GM21619 (cell line): ENCODE data around the gene ANXA2R.
A peak's percentile ranks its signal among the peaks of the same experiment; 100 is the strongest.
"Not testable (repeated sequence)": the region's sequence is repeated elsewhere in the genome, so short reads cannot be mapped to it uniquely, and the experiment has no call there.

ENCODE experiments used
- ATAC-seq: cut with Tn5 transposase; IDR thresholded peaks from one replicate; pipeline ENCODE4 v1.9.1; 2021; ENCODE audit not compliant: unreplicated experiment

The ANXA2R gene

DNA sequence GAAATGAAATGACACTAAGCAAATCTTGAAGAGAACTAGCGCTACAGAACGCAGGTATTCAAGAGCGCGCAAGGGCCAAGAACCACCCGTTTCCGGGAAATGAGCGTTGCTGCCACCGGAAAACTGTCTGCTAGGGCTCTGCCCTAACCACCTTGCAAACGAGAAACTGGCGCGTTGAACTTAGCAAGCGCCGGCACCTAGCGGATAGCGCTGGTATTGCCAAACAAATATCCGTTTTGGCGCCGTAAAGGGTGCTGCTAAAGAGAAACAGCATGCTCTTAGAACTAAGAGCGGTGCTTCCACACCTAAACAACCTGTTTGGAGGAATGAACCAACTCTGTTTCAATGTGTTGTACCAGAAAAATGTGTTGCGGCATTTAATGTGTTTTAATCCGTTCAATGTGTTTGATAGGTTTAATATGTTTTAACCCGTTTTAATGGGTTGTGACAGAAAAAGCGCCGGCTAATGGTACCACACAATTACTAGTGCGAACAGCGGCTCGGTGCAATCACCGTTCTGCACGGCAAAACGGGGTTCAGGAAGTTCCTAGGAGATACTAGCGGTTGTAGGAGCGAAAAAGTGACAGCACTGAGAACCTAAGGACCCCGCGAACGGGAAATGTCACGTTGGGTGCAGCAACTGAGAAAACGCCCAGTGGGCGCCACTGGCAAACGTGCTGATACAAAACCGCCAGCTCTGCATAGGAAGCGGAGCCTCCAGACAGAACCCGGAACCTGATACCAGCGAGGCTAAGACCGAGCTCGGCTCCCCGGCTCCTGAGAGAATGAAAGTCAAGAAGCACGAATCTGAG lies at the start of gene ANXA2R:
TSS of gene ANXA2R (minus strand) at position 33 of the 812 bp plus-strand sequence. CDS start 273 bp downstream, outside the sequence.
- peak; percentile 34 for ATAC-seq

DNA sequence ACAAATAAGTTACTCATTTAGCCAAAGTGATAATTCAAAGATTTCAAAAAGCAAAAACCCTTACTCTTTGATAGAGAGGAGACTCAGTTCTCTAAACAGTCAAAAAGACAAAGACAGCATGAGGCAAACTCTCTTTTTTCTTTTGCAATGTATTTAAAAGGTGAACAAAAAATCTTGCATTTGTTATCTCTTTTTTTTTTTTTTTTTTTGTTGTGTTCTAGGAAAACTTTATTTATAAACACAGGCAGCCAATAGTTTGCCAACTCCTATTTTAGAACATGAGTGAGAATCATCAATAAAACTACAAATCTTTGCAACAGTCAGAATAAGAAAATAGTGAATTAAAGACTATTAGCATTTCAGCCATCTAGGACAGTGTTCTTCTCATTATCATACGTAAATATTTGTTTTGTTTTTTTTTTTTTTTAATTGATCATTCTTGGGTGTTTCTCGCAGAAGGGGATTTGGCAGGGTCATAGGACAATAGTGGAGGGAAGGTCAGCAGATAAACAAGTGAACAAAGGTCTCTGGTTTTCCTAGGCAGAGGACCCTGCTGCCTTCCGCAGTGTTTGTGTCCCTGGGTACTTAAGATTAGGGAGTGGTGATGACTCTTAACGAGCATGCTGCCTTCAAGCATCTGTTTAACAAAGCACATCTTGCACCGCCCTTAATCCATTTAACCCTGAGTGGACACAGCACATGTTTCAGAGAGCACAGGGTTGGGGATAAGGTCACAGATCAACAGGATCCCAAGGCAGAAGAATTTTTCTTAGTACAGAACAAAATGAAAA lies 46.2 kb upstream of the ANXA2R start:
- ATAC-seq, result not testable (repeated sequence)

DNA sequence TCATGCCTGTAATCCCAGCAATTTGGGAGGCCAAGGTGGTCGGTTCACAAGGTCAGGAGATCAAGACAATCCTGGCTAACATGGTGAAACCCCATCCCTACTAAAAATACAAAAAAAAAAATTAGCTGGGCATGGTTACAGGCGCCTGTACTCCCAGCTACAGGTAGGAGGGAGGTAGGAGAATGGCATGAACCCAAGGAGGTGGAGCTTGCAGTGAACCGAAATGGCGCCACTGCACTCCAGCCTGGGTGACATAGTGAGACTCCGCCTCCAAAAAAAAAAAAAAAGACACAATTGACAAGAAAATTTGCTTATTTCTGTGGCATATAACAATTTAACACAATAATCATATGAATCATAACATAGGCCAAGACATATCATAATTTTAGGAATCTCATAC lies 45.3 kb upstream of the ANXA2R start:
- no peak for ATAC-seq

DNA sequence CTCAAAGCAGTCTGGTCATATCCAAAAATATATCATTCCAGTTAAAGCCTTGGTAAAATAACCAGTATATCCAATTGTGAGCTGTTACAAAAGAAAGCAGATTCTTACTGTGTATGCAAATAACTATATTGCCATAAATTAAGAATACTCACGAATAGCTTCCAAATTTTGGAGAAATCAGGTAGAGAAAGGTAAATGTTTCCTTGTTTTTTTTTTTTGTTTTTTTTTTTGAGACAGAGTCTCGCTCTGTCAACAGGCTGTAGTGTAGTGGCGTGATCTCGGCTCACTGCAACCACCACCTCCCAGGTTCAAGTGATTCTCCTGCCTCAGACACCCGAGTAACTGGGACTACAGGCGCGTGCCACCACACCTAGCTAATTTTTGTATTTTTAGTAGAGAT lies 44.3 kb upstream of the ANXA2R start:
- not testable (repeated sequence) for ATAC-seq

- not testable (repeated sequence) for ATAC-seq
Measured at GRCh38 chr5:43081345-43081744, 41.2 kb upstream of the ANXA2R start.

DNA sequence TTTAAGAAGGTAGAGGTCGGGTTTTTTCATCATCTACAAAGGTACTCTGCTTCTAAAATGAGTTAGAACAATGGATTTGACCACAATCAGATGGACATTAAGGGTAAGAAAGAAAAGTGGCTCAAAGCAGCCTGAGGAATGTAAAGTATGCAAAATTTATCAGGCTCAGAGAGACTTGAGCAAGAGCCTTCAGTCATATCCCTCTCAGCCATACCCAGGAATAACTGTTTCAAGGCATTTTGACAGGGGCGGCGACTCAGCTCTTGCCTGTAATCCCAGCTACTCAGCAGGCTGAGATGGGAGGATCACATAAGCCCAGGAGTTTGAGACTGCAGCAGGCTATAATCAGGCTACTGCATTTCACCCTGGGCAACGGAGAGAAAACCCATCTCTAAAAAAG lies 38.8 kb upstream of the ANXA2R start:
- ATAC-seq, result no peak

DNA sequence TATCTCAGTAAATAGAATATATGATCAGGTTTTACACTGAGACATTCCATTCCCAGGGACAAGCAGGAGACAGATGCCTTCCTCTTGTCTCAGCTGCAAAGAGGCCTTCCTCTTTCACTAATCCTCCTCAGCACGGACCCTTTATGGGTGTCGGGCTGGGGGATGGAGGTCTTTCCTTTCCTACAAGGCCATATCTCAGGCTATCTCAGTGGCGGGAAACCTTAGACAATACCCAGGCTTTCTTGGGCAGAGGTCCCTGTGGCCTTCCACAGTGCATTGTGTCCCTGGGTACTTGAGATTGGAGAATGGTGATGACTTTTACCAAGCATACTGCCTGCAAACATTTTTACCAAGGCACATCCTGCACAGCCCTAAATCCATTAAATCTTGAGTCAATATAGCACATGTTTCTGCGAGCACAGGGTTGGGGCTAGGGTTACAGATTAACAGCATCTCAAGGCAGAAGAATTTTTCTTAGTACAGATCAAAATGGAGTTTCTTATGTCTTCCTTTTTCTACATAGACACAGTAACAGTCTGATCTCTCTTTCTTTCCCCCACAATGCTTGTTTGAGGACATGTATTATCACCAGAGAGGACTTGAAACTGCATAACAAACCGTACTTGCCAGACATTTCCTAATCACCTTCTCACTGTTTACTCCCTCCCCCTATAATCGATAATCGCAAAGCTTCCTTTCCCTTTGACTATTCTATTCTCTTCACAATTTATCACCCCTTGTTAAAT lies 37.5 kb upstream of the ANXA2R start:
- ATAC-seq, result not testable (repeated sequence)

GRCh38 chr5:43075319-43076293 lies 35.5 kb upstream of the ANXA2R start:
- no peak for ATAC-seq

DNA sequence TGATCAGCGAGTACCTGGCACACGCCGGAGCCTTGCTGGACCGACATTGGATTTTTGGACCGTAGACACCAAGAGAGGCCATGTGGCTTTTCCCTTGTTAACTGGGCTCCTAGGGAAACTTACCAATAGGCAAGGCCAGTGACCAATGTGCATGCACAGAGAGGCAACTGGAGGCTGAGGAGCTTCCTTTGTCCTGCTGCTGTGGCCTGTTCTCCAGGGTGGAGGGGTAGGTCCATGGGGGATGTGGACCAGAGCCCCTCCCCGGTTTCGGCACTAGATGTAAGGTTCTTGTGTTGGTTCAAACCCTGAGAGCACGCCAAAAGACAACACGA lies 34.8 kb upstream of the ANXA2R start:
- no peak for ATAC-seq

GRCh38 chr5:43073597-43074546 lies 33.8 kb upstream of the ANXA2R start:
- ATAC-seq, result no peak

GRCh38 chr5:43069401-43069720 lies 29.2 kb upstream of the ANXA2R start:
- not testable (repeated sequence) for ATAC-seq

- no peak for ATAC-seq
Measured at GRCh38 chr5:43068037-43068436, 27.9 kb upstream of the ANXA2R start.

GRCh38 chr5:43066799-43067741 lies 27.0 kb upstream of the ANXA2R start:
- ATAC-seq, result peak; percentile 34

DNA sequence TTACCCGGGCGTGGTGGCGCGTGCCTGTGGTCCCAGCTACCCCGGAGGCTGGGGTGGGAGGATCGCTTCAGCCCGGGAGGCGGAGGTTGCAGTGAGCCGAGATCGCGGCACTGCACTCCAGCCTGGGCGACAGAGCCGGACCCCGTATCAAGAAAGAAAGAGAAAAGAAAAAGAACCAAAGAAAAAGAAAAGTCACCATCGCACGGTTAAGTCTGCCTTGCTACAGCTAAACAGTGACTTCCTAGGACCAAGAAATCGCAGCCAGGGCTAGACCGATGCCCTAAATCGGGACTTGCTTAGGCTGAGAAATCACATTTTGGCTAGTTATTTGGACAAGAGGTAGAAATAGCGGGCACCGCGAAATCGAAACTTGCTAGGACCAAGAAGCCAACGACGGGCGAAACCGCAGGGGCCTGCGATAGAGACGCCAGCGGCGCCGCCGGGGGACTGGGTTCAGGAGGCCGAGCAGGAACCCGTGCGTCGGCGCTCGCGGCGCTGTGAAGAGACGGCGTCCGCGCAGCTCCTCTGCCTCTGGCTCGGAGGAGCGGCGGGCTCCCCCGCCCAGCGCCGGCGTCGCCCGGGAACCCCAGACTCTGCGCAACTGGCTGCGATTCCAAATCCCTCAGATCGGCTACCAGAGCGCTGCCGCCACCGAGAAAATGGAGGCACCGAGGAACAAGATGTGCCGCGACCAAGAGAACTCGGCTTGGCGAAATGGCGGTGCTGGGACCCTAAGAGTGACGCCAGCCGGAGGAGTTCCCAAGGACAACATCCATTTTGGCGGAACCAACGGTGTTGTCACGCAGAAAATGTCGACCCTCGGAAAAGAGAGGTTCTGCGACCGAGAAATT lies 26.1 kb upstream of the ANXA2R start:
- ATAC-seq, result peak; percentile 23

DNA sequence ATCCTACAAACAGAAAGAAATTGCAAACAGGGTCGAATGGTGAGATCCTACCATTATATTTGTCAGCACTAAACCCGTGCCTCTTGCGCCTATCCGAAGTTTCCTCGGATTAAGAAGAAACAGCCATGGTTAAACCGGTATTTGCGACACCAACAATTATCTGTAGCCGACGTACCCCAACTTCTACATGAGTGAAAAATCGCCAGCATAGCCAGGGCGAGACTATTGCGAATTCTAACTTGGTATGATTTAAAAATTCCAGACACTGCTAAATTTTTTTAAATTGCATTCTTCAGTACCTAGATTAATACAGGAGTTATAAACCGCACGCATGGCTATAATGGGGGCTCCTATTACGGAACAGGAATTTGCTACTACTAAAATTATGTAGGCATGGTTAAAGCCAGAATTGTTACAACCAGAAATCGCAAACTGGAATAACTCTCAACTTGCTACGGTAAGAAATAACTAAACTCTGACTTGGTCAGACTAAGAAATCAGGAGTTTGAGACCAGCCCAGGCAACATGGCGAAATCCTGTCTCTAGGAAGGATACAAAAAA lies 25.3 kb upstream of the ANXA2R start:
- ATAC-seq, result no peak

GRCh38 chr5:43063721-43064171 lies 23.6 kb upstream of the ANXA2R start:
- no peak for ATAC-seq
